Endothelial cell of umbilical vein (primary cell): ENCODE measurements around the gene VGLL4. TPM values are rescaled to one million over a fixed set of nuclear protein-coding genes. Genes with fewer than 3 reads are reported as not detected.

Experiments
- BruUV-seq: library from RNA; stranded (reverse); fragments of 400-500 nt; replicated peaks from 2 replicates; lab custom pipeline; 2021; lab: Mats Ljungman, UMichigan
- CTCF ChIA-PET: fragments of 300-600, 350-600 bp; sonication (Branson Sonifier 250); formaldehyde crosslinking; loops from one replicate; lab custom pipeline; 2021; ENCODE audit warnings: antibody characterized with exemption, inconsistent platforms; lab: Charles Lee
- POLR2A ChIA-PET: fragments of 300-600, 350-600 bp; sonication (Branson Sonifier 250); formaldehyde crosslinking; loops from one replicate; lab custom pipeline; 2021; ENCODE audit warnings: antibody characterized with exemption, inconsistent platforms; lab: Charles Lee
- DNase-seq: peaks from one replicate; pipeline ENCODE4 v3.0.0-alpha.2; 2011; ENCODE audit warnings: low read depth, low spot score
- FAIRE-seq: peaks from 2 replicates; lab custom pipeline; 2011; peaks lifted over from hg19 to GRCh38; lab: Jason Lieb, UNC
- H2AFZ ChIP-seq: 2 replicates; pipeline ENCODE4 v1.6.0; 2012; ENCODE audit warnings: low read depth, low read length, control low read depth, inconsistent platforms
- H3K27ac ChIP-seq: 2 replicates; pipeline ENCODE4 v1.5.1; 2011; ENCODE audit warnings: low read depth, mild to moderate bottlenecking, control low read depth, low read length, moderate library complexity; ENCODE audit not compliant: insufficient read depth
- H3K27me3 ChIP-seq, 2 experiments: 2 replicates each; pipeline versions ENCODE4 v1.6.0 to v1.6.1; 2011; ENCODE audit warnings: low read length in 2 of 2, mixed read lengths in 1 of 2; ENCODE audit not compliant: control insufficient read depth in 2 of 2, insufficient read depth in 2 of 2
- H3K36me3 ChIP-seq, 2 experiments: 2 replicates in 1 of 2; 3 replicates in 1 of 2; pipeline ENCODE4 v1.5.1; 2011; ENCODE audit warnings: low read length in 2 of 2, mild to moderate bottlenecking in 1 of 2, moderate library complexity in 1 of 2; ENCODE audit not compliant: control insufficient read depth in 2 of 2, insufficient read depth in 2 of 2; ENCODE audit errors: extremely low read depth in 1 of 2
- H3K4me1 ChIP-seq: 3 replicates; pipeline ENCODE4 v1.5.1; 2011; ENCODE audit warnings: mild to moderate bottlenecking, low read length; ENCODE audit not compliant: control insufficient read depth, insufficient read depth; ENCODE audit errors: extremely low read depth
- H3K4me2 ChIP-seq: 2 replicates; pipeline ENCODE4 v1.6.1; 2011; ENCODE audit warnings: low read length, control low read depth, mixed read lengths; ENCODE audit not compliant: insufficient read depth
- H3K4me3 ChIP-seq, 3 experiments: fragments of 200-600 bp in 1 of 3; sonication (generic), shearing (Covaris generic) in 1 of 3; replicated peaks in 1 of 3; 2 replicates each; pipeline ENCODE4 v1.5.1; 2011 to 2016; ENCODE audit warnings: control low read depth in 3 of 3, low read length in 3 of 3, mild to moderate bottlenecking in 2 of 3, inconsistent platforms in 1 of 3, low read depth in 1 of 3, moderate library complexity in 1 of 3; ENCODE audit not compliant: insufficient read depth in 1 of 3
- H3K79me2 ChIP-seq: 2 replicates; pipeline ENCODE4 v1.6.0; 2012; ENCODE audit warnings: low read length, inconsistent platforms; ENCODE audit not compliant: control insufficient read depth, insufficient read depth
- H3K9ac ChIP-seq: replicated peaks from 2 replicates; pipeline ENCODE3; 2011; ENCODE audit warnings: low read length, control low read depth; ENCODE audit not compliant: insufficient read depth; ENCODE audit errors: extremely low read depth
- H3K9me1 ChIP-seq: replicated peaks from 3 replicates; pipeline ENCODE4 v1.6.0; 2011; ENCODE audit warnings: mild to moderate bottlenecking, low read length; ENCODE audit not compliant: control insufficient read depth, insufficient read depth; ENCODE audit errors: extremely low read depth
- H3K9me3 ChIP-seq: replicated peaks from 2 replicates; pipeline ENCODE4 v1.5.1; 2012; ENCODE audit warnings: low read length, inconsistent platforms; ENCODE audit not compliant: control insufficient read depth, insufficient read depth
- H4K20me1 ChIP-seq: replicated peaks from 2 replicates; pipeline ENCODE3; 2011; ENCODE audit warnings: mild to moderate bottlenecking, low read length; ENCODE audit not compliant: control insufficient read depth, insufficient read depth; ENCODE audit errors: extremely low read depth
- EZH2 ChIP-seq: IDR thresholded peaks from 2 replicates; pipeline ENCODE4 v1.6.1; 2012; ENCODE audit warnings: borderline replicate concordance, low read depth, mild to moderate bottlenecking, moderate library complexity, low read length, inconsistent platforms; ENCODE audit not compliant: severe bottlenecking
- JUN ChIP-seq: IDR thresholded peaks from 2 replicates; pipeline ENCODE4 v1.6.1; 2011; ENCODE audit warnings: borderline replicate concordance, low read depth; ENCODE audit not compliant: insufficient read length, insufficient read depth
- MAX ChIP-seq: IDR thresholded peaks from 2 replicates; pipeline ENCODE4 v1.6.1; 2011; ENCODE audit not compliant: insufficient read depth, insufficient read length
- MYC ChIP-seq: IDR thresholded peaks from one replicate; pipeline ENCODE4 v1.6.1; 2011; ENCODE audit warnings: mild to moderate bottlenecking, low read depth, low read length
- dilution Hi-C: fragments of 300-500 bp; cut with MboI; formaldehyde crosslinking; loops from one replicate; pipeline ENCODE4 v1.15.0; 2019; ENCODE audit warnings: low sequenced_read_pairs; ENCODE audit not compliant: extremely low pct_ligation_motif_present
- intact Hi-C: fragments of 100-400 bp; cut with micrococcal nuclease; formaldehyde crosslinking; loops from one replicate; pipeline ENCODE4 v1.10.0; 2022
- polyA plus RNA-seq, 4 experiments: library from polyadenylated mRNA; depleted of rRNA in 3 of 4; stranded (reverse) in 3 of 4; unstranded in 1 of 4; fragments of >200 nt; gene quantifications; 2 replicates each; pipeline versions ENCODE4 v1.2.1 to v1.2.3, GENCODE V29; 2011 to 2012; ENCODE audit warnings: missing spikeins in 1 of 4
- total RNA-seq: library from RNA; stranded (reverse); gene quantifications from 2 replicates; pipeline ENCODE4 v1.2.3, GENCODE V29; 2021
- TF ChIP-seq, protein P1 (sequence below), 2 donors: IDR thresholded peaks; 1 replicate in 1 of 2; 2 replicates in 1 of 2; pipeline ENCODE4 v1.5.1; 2011; ENCODE audit warnings: low read length in 2 of 2, mild to moderate bottlenecking in 2 of 2, moderate library complexity in 2 of 2, control low read depth in 1 of 2, inconsistent platforms in 1 of 2, low read depth in 1 of 2; ENCODE audit not compliant: insufficient read depth in 1 of 2; ENCODE audit errors: extremely low read depth in 1 of 2

Gene VGLL4
- total and polyA plus RNA-seq, 2 donors (not counting 3 experiments of a cell fraction or from before 2014, with no cell fraction given): 67.0 to 78.9 TPM

GRCh38 chr3:11611341-11611799, 32.3 kb downstream of the VGLL4 start:
- H3K27ac ChIP-seq: no peak overlapping the region
- TF ChIP-seq EZH2: no peak
- TF ChIP-seq, protein P1, sequence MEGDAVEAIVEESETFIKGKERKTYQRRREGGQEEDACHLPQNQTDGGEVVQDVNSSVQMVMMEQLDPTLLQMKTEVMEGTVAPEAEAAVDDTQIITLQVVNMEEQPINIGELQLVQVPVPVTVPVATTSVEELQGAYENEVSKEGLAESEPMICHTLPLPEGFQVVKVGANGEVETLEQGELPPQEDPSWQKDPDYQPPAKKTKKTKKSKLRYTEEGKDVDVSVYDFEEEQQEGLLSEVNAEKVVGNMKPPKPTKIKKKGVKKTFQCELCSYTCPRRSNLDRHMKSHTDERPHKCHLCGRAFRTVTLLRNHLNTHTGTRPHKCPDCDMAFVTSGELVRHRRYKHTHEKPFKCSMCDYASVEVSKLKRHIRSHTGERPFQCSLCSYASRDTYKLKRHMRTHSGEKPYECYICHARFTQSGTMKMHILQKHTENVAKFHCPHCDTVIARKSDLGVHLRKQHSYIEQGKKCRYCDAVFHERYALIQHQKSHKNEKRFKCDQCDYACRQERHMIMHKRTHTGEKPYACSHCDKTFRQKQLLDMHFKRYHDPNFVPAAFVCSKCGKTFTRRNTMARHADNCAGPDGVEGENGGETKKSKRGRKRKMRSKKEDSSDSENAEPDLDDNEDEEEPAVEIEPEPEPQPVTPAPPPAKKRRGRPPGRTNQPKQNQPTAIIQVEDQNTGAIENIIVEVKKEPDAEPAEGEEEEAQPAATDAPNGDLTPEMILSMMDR (IDR thresholded peaks at IDR 0.05; ENCODE audit: extremely low read depth in 1 of 2, insufficient read depth in 1 of 2, low read depth in 1 of 2, low read length in 2 of 2): no peak
- no peak for DNase-seq
- CTCF ChIA-PET: no interaction called here
- POLR2A ChIA-PET: no interaction called here
- dilution Hi-C loops: no loop called here
- intact Hi-C loops: loop anchor here (1.0 kb wide), 1 partner anchor 11 kb away; no protein-coding TSS in a partner anchor
- no peaks in the 10 kb centered on the region for H3K27me3 ChIP-seq
- H3K4me3 ChIP-seq: no peak overlapping the region
- H3K36me3 ChIP-seq: peaks cover 0 to under 1% of the 10 kb centered on the region in 2 experiments
- no peaks in the 10 kb centered on the region for H3K9me3 ChIP-seq
- peaks cover 100% of the 10 kb centered on the region for H3K79me2 ChIP-seq
- H3K9me1 ChIP-seq: no peaks in the 10 kb centered on the region
- FAIRE-seq: peak; percentile 33
- no TSS peak for BruUV-seq
- H3K4me1 ChIP-seq: peaks cover under 1% of the 10 kb centered on the region
- no peak overlapping the region for H3K4me2 ChIP-seq
- H3K9ac ChIP-seq: no peak overlapping the region
- peaks cover 15% of the 10 kb centered on the region for H4K20me1 ChIP-seq
- H2AFZ ChIP-seq: no peak overlapping the region

- no TSS peak for BruUV-seq
- Histone ChIP-seq H3K4me2 (no peak overlapping the region), H3K9ac (no peak overlapping the region), H2AFZ (no peak overlapping the region), H3K36me3 (peaks cover 0 to 2% of the 10 kb centered on the region in 2 experiments), H3K9me3 (no peaks in the 10 kb centered on the region), H4K20me1 (peaks cover 14% of the 10 kb centered on the region), H3K4me3 (no peak overlapping the region), H3K27me3 (no peaks in the 10 kb centered on the region), H3K4me1 (no peaks in the 10 kb centered on the region), H3K27ac (no peak overlapping the region), H3K79me2 (peaks cover 100% of the 10 kb centered on the region), H3K9me1 (no peaks in the 10 kb centered on the region)
- intact Hi-C loops: loop anchor here (1.0 kb wide), 1 partner anchor 10 kb away; no protein-coding TSS in a partner anchor
- no peak for TF ChIP-seq JUN
- TF ChIP-seq MAX: no peak
- TF ChIP-seq, protein P1 (IDR thresholded peaks at IDR 0.05; ENCODE audit: extremely low read depth in 1 of 2, insufficient read depth in 1 of 2, low read depth in 1 of 2, low read length in 2 of 2): no peak
- TF ChIP-seq MYC: no peak
- FAIRE-seq (peak; percentile 8), DNase-seq (no peak)
- ChIA-PET POLR2A (no interaction called here), CTCF (interaction anchor here (0.8 to 1.5 kb wide), 2 partner anchors 41 to 232 kb away, joined by 4 read pairs; no protein-coding TSS in a partner anchor)
- dilution Hi-C loops: no loop called here
These were observed 32.9 kb downstream of the VGLL4 start for GRCh38 chr3:11610700-11611275.
